KOPT-K1 (cell line): ENCODE measurements around the gene SCAMP2.

Experiments used
- H3K27ac ChIP-seq: fragments of 200-600 bp; sonication (generic); 2 replicates; pipeline ENCODE4 v1.5.1; 2016; ENCODE audit warnings: antibody characterized with exemption, mild to moderate bottlenecking, low read depth, low read length; ENCODE audit not compliant: poor library complexity, severe bottlenecking
- H3K36me3 ChIP-seq: fragments of 200-600 bp; sonication (generic); 2 replicates; pipeline ENCODE4 v1.5.1; 2017; ENCODE audit warnings: antibody characterized with exemption, mild to moderate bottlenecking, low read length, moderate library complexity; ENCODE audit not compliant: insufficient read depth
- H3K9me3 ChIP-seq: fragments of 200-600 bp; sonication (generic); 2 replicates; pipeline ENCODE4 v1.5.1; 2017; ENCODE audit warnings: antibody characterized with exemption, low read length, mild to moderate bottlenecking; ENCODE audit not compliant: insufficient read depth, poor library complexity, severe bottlenecking

The SCAMP2 gene

DNA sequence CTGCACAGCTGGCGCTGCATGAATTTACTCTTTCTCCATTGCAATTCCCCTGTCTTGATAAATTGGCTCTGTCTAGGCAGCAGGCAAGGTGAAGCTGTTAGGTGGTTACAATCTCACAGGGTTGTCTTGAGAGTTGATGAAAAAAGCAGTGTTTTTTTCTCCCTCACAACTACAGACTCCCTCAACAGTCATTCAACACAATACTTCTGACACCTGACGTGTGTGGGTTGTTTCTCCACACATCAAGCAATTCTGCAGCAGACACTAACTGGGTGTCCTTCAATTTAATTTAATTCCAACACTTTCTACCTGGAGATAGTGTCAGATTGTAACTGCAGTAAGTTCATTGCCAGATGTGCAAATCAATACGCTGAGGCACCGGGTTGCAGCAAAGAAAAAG lies 5.1 kb upstream of the SCAMP2 start:
- H3K9me3 ChIP-seq = peaks cover 13% of the 10 kb centered on the region
- H3K36me3 ChIP-seq = no peaks in the 10 kb centered on the region
- no peak overlapping the region for H3K27ac ChIP-seq

DNA sequence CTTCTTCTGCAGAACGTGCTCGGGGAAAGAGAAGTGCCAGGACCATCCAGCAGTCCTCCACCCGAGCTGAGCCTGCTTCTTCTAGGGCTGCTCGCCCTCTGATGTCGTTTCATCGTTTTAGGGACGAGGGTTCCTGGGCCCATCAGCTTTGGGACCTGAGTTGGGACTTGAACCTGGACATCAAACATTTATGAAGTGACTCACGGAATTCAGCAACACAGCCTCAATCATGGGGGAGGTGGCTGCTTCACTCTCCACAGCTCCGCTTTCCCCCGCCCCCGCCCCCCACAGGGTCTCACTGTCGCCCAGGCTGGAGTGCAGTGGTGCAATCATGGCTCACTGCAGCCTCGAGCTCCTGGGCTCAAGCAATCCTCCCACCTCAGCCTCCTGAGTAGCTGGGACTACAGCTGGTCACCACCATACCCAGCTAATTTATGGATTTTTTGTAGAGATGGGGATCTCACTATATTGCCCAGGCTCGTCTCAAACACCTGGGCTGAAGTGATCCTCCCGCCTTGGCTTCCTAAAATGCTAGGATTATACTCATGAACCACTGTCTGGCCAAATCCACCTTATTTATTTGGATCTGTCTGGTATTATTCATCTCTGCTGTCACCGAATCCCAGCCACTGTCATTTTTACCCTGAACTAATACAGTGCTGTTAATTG lies 725 bp upstream of the SCAMP2 start:
- Histone ChIP-seq H3K9me3 (no peaks in the 10 kb centered on the region), H3K36me3 (peaks cover 11% of the 10 kb centered on the region; the same call in 1 of the 2 replicates), H3K27ac (peak overlapping the region; percentile 39)

DNA sequence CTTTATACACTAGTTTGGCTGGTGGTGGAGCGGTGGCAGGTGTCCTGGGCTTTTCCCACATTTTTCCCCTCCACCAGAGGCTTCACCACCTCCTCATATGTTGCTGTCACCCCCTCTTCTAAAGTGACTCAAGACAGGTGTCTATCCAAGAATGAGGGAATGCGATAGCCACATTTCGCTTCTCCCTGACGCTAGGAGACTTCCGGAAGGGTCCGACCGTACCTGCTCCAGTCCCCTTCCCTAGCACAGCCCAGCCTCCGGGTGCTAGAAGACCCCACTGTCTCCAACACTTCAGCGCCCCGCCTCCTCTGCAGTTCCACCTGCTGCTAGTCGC lies 496 bp downstream of the SCAMP2 start:
- Histone ChIP-seq H3K27ac (peak overlapping the region; percentile 74), H3K9me3 (peaks cover 9% of the 10 kb centered on the region), H3K36me3 (peaks cover 24% of the 10 kb centered on the region; the same call in 1 of the 2 replicates)

DNA sequence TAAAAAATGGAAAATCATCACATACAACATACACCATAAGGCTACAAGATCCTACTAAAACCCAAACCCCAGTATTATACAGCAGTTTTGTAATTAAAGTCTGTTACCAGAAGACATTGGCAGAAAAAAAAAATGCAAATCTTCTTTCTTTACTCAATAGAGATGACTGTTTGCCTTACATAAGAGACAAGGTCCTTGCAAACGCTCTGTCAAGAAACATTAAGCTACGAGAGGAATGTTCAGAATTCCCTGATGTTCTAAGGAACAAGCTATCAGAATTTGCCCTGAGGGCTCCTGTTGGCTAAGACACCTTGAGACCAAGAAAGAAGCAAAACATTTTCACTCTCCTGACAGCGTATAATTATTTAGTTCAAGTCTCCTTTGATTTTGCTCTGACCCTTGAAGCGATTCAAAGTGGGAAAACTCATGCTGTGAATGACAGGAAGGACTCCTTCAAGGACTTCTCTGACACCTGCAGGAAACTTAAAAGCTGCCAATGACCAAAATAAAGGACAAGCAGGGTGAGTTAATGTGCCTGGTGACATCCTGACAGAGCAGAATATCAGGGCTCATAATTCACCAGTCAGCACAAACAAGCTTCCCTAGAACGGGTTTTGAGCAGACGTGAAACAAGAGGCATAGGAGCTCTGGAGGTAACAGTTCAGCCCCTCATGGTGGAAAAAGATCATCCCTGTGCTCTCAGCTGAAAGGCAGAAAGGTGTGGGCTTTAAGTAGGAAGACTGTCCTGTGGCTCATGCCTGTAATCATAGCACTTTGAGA lies 2.5 kb downstream of the SCAMP2 start:
- Histone ChIP-seq H3K27ac (no peak overlapping the region), H3K36me3 (peaks cover 31% of the 10 kb centered on the region; the same call in 1 of the 2 replicates), H3K9me3 (peaks cover 9% of the 10 kb centered on the region)

DNA sequence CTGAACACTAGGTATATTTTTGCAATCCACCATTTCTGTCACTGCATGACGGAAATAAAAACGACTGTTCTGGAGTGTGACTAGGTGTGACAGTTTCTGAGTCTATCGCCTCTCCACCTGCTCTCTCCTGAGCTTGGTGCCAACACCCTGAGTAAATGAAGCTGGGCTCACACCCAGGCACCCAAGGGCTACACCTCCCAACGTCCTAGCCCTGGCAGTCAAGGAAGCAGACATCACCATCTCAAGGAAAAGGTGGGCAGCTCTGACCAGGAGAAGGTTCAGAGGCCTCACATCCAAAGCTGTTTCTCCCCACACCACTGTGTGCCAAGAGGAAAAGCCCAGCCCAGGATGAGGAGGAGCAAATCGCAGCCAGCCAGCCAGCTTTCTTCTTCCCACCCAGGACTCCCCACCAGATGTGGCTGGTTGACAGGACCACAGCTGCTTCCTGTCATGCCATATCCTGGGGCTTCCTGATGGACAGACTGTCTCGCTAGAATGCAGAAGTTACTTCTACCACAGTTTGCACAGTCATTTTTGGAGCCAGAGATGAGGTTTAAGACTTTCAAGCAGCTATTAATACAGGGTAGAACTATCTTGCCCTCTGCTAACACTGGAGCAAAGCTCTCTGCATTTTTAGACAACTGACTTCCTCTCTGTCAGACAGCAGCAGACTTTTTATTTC lies 3.3 kb downstream of the SCAMP2 start:
- peaks cover 9% of the 10 kb centered on the region for H3K9me3 ChIP-seq
- H3K36me3 ChIP-seq = peaks cover 31% of the 10 kb centered on the region; the same call in 1 of the 2 replicates
- H3K27ac ChIP-seq = peak overlapping the region; percentile 5

DNA sequence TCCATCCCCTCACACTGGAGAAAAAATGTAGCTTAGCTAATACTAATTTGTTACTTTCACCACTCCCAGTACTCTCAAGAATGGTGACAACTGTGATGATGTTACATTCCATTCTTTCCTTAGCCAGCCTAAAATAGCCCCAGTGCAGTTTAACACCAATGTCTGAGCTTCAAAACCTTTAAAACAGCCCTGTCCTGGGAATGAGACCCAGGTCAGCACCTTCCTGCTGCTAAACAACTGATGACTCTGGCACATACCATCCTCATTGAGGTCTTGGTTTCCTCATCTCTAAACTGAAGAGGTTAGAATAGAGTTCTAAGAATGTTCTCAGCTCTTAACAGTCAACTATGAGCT lies 3.8 kb downstream of the SCAMP2 start:
- Histone ChIP-seq H3K27ac (peak overlapping the region; percentile 5), H3K36me3 (peaks cover 31% of the 10 kb centered on the region; the same call in 1 of the 2 replicates), H3K9me3 (peaks cover 9% of the 10 kb centered on the region)

DNA sequence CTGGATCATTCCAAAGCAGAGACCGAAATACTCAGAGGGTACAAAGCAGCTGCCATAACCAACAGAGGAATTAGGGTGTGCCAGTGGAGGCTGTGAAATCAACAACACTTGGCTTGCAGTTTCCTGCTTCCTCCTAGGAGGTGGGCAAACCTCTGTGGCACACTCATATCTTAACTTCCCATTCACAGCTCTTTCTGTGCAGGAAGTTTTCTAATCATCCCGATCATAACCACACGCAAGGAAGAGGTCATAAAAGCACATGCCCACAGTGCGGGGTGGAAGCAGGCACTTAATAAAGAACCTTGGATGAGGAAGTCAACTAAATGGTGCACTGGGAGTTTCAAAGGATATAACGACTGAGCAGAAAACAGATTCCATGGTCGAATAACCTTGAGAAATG lies 5.1 kb downstream of the SCAMP2 start:
- Histone ChIP-seq H3K36me3 (peaks cover 31% of the 10 kb centered on the region; the same call in 1 of the 2 replicates), H3K9me3 (peaks cover 9% of the 10 kb centered on the region), H3K27ac (no peak overlapping the region)

DNA sequence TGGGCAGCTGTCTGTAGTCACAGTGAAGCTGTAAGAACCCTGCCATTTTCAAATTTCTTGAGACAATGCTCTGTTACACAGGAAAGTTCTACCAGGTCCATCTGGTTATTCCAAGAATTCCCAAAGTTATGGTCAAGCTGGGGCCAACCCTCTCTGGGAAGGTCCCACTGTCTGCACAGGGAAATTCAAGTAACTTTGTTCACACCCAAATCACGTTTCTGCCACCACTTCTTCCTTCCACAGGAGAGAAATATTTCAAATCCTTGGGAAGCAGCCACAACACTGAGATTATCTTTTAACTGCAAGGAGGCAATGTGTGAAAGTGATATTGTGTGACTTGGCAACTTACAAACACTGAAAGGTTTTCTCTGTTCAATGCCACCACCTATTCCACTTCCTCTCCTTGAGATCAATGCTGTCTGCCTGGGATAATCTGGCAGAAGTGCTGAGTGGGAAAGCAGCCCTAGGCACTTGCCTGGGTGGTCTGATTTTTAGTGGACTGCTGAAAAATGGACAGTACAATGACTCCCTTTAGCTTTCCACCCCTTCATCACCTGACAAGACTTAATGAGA lies 5.6 kb downstream of the SCAMP2 start:
- peaks cover 31% of the 10 kb centered on the region; the same call in 1 of the 2 replicates for H3K36me3 ChIP-seq
- no peak overlapping the region for H3K27ac ChIP-seq
- H3K9me3 ChIP-seq = peaks cover 9% of the 10 kb centered on the region

DNA sequence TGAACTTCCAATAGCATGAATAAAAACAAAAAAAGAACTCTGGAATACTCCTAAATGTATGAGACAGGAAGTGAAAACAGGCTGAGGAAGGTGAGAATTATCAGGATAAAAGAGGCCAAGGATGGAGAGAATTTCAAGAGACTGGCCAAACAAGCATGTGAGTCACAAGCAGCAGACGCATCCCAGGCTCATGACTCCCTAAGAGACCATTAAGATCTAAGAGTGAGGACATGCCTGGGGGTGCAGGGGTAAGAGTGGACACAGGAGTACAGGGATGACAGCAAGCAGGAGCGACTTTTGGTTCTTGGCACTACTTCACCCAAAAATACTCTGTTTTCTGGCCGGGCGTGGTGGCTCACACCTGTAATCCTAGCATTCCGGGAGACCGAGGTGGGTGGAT lies 7.1 kb downstream of the SCAMP2 start:
- Histone ChIP-seq H3K9me3 (peaks cover 9% of the 10 kb centered on the region), H3K27ac (no peak overlapping the region), H3K36me3 (peaks cover 31% of the 10 kb centered on the region; the same call in 1 of the 2 replicates)

DNA sequence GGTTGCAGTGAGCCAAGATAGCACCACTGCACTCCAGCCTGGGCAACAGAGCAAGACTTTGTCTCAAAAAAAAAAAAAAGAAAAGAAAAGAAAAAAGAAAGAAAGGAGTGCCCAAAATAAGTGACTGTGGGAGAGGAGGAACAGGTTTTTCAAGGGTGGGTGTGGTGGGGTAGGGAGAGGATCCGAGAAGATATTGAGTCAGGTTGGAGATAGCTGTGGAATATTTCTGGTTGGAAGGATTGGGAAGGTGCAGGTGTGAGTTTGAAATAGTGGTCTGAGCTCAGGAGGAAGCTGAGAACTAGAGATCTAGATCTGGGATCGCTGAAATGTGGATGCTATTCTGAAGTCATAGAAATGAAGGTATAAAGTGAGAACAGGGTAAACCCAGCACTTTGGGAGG lies 7.8 kb downstream of the SCAMP2 start:
- Histone ChIP-seq H3K27ac (no peak overlapping the region), H3K36me3 (peaks cover 31% of the 10 kb centered on the region; the same call in 1 of the 2 replicates), H3K9me3 (peaks cover 9% of the 10 kb centered on the region)

DNA sequence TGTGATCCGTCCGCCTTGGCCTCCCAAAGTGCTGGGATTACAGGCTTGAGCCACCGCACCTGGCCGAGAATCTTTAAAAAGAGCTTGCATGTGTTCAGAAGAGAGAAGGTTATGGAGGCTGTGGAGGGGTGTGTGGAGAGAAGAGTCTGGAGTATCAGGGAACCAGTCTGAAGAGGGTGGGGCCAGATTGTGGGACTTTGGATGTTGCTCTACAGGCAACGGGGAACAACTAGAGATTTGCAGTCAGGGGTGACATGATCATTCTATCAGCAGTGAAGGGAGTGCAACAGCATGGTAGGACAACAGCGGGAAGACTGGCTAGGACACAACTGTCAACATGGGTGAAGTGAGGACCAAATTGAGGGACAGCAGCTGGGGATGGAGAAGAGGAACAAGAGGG lies 8.9 kb downstream of the SCAMP2 start:
- Histone ChIP-seq H3K36me3 (peaks cover 24% of the 10 kb centered on the region; the same call in 1 of the 2 replicates), H3K27ac (no peak overlapping the region), H3K9me3 (peaks cover 9% of the 10 kb centered on the region)

DNA sequence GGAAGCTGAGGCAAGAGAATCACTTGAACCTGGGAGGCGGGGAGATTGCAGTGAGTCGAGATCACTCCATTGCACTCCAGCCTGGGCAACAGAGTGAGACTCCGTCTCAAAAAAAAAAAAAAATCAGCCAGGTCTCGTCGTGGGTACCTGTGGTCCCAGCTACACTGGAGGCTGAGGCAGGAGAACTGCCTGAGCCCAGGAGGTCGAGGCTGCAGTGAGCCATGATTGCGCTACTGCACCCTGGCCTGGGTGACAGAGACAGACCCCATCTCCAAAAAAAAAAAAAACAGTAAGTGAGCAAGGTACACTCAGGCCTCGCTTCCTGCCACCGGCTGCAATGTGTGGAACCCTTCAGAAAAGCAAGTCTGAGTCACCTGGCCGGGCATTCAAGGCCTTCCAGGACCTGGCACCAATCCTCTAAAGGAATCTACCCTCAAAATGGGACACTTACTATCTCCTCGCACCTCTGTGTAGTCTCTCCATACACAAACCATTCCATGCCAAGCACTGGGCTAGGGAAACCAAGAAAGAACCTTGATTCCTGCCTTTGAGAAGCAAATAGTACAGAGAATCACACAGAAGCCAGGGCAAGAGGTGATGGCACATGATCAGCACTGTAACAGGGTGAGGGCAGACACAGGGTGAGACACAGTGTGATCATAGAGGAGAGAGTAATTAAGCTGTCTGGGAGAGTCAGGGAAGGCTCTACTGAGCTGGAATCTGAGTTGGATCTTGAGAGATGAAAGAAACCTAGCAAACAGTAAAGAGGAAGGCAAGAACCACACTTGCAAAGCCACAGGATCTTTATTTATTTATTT lies 9.7 kb downstream of the SCAMP2 start:
- Histone ChIP-seq H3K36me3 (peaks cover 15% of the 10 kb centered on the region; the same call in 1 of the 2 replicates), H3K9me3 (peaks cover 8% of the 10 kb centered on the region), H3K27ac (no peak overlapping the region)

DNA sequence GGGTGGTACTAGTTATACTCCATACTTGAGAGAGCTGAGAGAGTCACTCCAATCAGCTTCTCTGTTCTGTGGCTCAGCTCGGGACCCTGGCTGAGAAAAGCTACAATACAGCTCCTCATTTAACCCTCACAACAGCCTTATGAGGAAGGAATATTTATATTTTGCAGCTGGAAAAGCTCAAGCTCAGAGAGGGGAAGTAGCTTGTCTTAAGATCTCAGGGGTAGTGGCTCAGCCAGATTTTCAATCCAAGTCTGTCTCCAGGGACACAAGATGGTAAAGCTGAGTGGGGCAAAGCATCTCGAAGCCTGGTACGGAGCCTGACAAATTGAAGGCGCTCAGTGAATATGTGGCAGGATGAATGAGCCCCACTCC lies 14.8 kb downstream of the SCAMP2 start:
- Histone ChIP-seq H3K27ac (no peak overlapping the region), H3K36me3 (peaks cover 24% of the 10 kb centered on the region), H3K9me3 (no peaks in the 10 kb centered on the region)

DNA sequence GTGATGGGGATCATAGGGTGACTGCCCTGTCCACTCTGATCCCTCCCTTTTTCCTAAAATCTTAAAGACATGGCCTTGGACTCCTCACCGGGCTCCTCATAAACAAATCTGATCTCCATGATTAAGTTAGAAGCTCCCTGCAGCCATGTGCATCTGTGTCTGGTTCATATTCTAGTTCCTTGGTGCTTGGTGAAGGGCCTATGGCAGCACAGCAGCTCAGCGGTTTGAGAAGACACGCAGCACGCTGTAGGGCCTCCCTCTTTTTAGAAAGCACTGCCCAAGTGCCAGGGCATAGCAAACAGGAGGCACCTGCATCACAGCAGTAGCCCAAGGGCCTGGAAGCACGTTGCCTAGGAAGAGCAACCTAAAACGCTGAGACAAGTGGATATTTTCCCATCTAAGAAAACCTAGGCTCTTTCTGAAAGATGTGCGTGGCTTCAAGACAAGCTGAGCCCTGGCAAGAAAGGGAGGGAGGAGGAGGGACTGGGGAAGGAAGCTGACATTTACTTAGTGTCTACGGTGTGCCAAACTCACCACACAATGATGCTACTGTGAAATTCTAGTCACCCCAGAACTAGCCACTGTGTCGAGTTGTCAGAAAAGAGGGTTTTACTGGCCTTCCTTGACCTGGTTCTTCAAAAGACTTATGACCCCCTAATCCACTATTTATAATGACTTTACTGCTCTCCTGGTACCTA lies 15.3 kb downstream of the SCAMP2 start:
- Histone ChIP-seq H3K27ac (no peak overlapping the region), H3K36me3 (peaks cover 29% of the 10 kb centered on the region), H3K9me3 (no peaks in the 10 kb centered on the region)
